Measurements from ENCODE around the gene PRDX4. TPM values are rescaled to one million over a fixed set of nuclear protein-coding genes. Genes with fewer than 3 reads are reported as not detected.

The PRDX4 gene
- total RNA-seq, 1 donor from 2014 or later: 165 TPM

- DNase-seq (ENCODE audit: low spot score in 2 of 2, unreplicated experiment in 2 of 2): no peak
- no peaks in the 10 kb centered on the region for H3K9me3 Mint-ChIP-seq
These were observed 36.2 kb upstream of the PRDX4 start for GRCh38 chrX:23631136-23631535.

GRCh38 chrX:23633834-23634580 lies 33.3 kb upstream of the PRDX4 start:
- no peak overlapping the region for H3K4me3 Mint-ChIP-seq
- H3K36me3 Mint-ChIP-seq: no peaks in the 10 kb centered on the region
- no peak overlapping the region for H3K27ac Mint-ChIP-seq
- peaks cover 2% of the 10 kb centered on the region for H3K9me3 Mint-ChIP-seq
- TF ChIP-seq CTCF (IDR thresholded peaks at IDR 0.05; ENCODE audit: unreplicated experiment): no peak
- H3K4me1 Mint-ChIP-seq: no peaks in the 10 kb centered on the region
- H3K27me3 Mint-ChIP-seq (ENCODE audit: low read depth): no peaks in the 10 kb centered on the region
- no peak for DNase-seq (ENCODE audit: low spot score in 2 of 2, unreplicated experiment in 2 of 2)

More at GRCh38 chrX:23631136-23631535, 36.2 kb upstream of the PRDX4 start:
- TF ChIP-seq CTCF (IDR thresholded peaks at IDR 0.05; ENCODE audit: unreplicated experiment): no peak
- Mint-ChIP-seq H3K4me1 (no peaks in the 10 kb centered on the region), H3K27ac (no peak overlapping the region), H3K27me3 (ENCODE audit: low read depth) (no peaks in the 10 kb centered on the region), H3K36me3 (no peaks in the 10 kb centered on the region), H3K4me3 (no peak overlapping the region)

- Mint-ChIP-seq H3K4me1 (no peaks in the 10 kb centered on the region), H3K27me3 (ENCODE audit: low read depth) (no peaks in the 10 kb centered on the region), H3K4me3 (no peak overlapping the region), H3K27ac (no peak overlapping the region), H3K9me3 (peaks cover 24% of the 10 kb centered on the region), H3K36me3 (no peaks in the 10 kb centered on the region)
- DNase-seq (ENCODE audit: low spot score in 2 of 2, unreplicated experiment in 2 of 2): no peak
- TF ChIP-seq CTCF (IDR thresholded peaks at IDR 0.05; ENCODE audit: unreplicated experiment): no peak
These were observed 30.1 kb upstream of the PRDX4 start for GRCh38 chrX:23637187-23637586.

- Mint-ChIP-seq H3K27ac (no peak overlapping the region), H3K4me3 (no peak overlapping the region), H3K9me3 (peaks cover 24% of the 10 kb centered on the region), H3K36me3 (no peaks in the 10 kb centered on the region), H3K4me1 (no peaks in the 10 kb centered on the region), H3K27me3 (ENCODE audit: low read depth) (no peaks in the 10 kb centered on the region)
- no peak for DNase-seq (ENCODE audit: low spot score in 2 of 2, unreplicated experiment in 2 of 2)
- no peak for TF ChIP-seq CTCF (IDR thresholded peaks at IDR 0.05; ENCODE audit: unreplicated experiment)
These were observed 24.3 kb upstream of the PRDX4 start for GRCh38 chrX:23643020-23643419.

- Mint-ChIP-seq H3K4me1 (no peaks in the 10 kb centered on the region), H3K27ac (no peak overlapping the region), H3K9me3 (peaks cover 20% of the 10 kb centered on the region), H3K36me3 (no peaks in the 10 kb centered on the region), H3K4me3 (no peak overlapping the region), H3K27me3 (ENCODE audit: low read depth) (peaks cover 6% of the 10 kb centered on the region)
- no peak for TF ChIP-seq CTCF (IDR thresholded peaks at IDR 0.05; ENCODE audit: unreplicated experiment)
- DNase-seq (ENCODE audit: low spot score in 2 of 2, unreplicated experiment in 2 of 2): no peak
These were observed 22.5 kb upstream of the PRDX4 start for GRCh38 chrX:23644744-23645143.
